GM19193 (cell line): Measurements from ENCODE around the gene CRIM1.

Experiments
- POLR2A ChIP-seq: IDR thresholded peaks from 4 replicates; pipeline ENCODE4 v1.6.1; 2011; ENCODE audit not compliant: insufficient read depth, insufficient read length; ENCODE audit errors: extremely low read depth

CRIM1 gene

DNA sequence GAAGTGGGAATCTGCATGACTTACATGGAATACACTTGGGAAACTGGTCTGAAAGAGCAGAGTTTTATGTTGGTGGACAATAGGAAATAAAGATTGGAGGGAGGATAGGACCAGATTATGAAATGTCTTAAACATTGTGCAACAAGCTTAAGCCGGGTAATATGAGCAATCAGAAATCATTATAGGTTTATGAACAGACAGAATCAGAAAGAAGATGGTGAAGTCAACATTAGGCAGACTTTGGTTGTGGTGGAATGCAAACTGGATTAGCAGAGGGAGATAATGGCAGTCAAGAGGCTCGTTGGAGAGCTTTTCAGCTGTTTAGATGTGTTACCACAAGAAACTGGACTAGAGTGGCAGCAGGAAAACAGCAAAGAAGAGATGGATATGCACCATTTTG lies 43.5 kb downstream of the CRIM1 start:
- no peak for TF ChIP-seq POLR2A

DNA sequence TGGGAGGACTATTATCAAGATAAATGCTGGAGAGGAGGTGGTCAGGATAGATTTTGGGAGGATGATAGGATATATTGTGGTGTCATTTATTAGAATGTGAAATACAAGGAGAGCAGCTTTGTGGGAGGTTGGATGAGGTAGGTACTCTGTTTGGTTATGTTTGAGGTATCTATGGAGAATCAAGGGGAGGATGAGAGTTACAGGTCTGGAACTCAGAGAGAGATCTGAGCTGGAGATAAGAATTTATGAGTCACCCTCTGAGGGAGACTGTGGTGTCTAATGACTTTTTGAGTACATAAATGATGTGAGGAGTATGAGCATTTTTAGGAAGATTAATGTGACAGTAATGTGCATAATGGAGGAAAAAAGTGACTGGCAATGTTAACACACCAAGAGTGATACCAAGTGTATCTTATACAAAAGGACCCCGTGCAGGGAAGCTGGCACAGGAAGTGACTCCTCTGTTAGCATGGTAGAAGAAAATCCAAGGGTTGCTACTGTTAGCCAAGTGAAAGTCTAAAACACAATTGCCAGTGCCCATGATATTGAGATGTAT lies 48.2 kb downstream of the CRIM1 start:
- TF ChIP-seq POLR2A = no peak

DNA sequence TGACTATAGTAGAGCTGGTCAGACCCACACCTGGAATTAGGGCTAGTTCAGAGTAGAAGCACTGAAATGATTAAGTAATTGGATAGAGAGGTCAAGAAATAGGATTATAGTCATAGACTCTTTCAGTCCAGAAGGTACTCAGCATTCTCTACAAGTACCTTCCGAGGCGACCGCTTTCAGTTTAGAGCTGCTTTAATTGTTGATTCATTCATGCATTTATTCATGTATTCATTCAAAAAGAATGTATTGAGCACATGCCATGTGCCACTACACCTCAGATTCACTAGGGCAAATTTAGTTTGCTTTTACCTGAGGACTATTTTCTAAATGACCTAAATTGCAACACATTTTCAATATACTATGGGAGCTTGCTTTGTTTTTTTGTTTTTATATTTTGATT lies 48.7 kb downstream of the CRIM1 start:
- TF ChIP-seq POLR2A = no peak

DNA sequence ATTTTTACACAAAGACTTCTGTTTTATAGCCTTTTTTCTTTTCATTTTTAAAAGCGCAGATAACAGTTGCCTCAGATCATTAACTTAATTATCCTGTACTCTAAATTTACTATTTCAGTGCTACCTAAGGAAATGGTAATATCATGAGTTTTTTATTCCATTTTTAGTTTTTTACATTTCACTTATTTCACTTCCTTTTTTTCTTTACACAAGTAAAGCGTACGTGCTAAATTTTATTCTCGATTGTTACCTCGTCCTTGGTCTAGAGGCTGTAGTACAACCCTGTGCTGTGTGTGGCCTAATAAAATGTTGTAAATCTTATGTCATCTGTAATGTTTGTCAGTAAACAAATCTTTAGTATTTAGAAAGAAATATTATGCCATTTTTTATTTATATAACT lies 49.2 kb downstream of the CRIM1 start:
- no peak for TF ChIP-seq POLR2A

DNA sequence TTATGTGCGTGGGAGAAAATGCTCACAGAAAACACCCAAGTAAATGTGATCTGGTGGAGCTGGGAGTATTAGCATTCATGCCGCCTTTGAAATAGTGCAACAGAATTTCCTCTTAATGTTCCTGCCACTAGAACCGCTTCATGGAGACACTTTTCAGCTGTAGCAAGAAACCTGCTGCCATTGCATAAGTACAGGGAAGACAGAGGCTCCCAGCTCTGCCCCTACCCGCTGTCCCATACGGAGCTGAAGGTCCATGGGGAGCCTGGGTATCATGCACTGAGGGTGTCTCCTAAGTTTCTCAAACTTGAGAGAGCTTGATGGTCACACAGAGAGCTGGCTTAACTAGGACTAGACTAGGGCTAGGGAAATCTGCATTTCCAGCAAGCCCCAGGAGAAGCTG lies 49.6 kb downstream of the CRIM1 start:
- TF ChIP-seq POLR2A = no peak

DNA sequence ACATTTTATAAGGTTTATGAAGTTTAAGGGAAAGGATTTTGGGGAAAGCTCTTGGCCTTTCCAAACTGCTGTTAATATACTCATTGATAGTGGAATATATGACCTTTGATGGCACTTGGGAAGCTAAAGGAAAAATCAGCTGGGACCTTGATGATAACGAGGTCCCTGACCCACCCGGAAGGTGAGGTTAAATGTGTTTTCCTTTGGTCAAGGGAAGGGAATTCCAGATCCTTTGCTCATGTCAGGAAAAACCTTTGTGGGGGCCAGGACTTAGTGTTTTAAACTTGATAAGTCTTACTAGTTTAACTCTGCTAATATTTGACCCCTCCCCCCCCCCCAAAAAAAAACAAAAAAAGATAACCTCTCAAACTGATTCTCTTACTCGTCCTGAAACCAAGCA lies 50.7 kb downstream of the CRIM1 start:
- TF ChIP-seq POLR2A = no peak

DNA sequence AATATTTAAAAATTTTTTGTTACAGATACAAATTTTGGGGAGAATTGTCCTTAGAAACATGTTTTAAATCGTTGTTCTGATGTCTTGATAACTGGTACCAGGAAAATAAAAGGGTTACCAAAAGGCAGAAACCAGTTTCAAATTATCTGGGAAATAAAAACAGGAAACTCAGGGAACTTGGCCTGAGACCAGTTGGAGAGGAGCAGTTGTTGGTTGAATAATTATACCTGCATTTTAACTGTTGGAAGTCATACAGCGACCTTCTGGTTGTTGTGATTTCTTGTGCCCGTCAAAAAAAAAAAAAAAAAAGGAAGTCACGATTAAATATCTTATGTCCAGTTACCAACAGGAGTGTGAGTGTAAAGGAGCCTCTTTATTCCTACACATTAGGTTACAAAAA lies 51.8 kb downstream of the CRIM1 start:
- no peak for TF ChIP-seq POLR2A

DNA sequence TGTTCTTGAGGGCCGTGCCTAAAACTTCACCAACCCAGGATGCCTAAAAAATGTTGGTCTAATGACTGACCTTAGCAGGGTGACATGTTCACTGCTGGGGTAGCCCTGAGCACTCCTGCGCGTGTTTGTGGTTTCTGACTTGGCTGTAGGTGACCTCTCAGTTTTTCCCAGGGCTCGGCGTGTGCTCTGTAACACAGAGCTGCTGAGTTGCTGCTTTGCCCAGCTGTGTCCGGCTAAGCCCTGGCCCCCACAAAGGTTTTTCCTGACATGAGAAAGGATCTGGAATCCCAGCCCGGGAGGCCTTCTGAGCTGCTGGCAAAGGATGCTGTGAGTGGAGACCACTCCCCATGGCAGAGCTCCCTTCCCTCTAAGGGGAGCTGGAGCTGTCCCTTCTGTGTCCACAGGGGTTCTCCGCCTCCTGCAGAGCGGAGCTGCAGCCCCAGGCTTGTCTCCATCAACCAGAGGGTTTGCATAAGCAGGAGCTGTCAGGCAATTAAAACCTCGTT lies 52.7 kb downstream of the CRIM1 start:
- no peak for TF ChIP-seq POLR2A

DNA sequence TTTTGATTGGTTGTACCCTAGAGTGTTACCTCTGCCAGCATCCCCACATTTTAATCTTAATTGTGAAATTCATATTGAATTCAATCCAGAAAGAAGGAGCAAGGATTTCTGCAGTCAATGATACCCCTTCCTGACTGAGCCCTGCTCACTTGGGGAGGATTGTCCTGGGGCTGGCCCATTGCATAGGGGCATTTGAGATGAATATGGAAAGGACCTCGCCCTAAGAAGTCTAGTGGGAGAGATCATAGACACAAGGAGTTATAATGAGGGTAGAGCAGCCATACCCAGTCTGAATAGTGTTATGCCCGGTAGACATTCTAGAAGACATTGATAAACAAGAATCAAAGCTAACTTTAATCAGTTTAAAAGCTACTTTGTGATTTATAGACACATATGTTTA lies 53.8 kb downstream of the CRIM1 start:
- no peak for TF ChIP-seq POLR2A

DNA sequence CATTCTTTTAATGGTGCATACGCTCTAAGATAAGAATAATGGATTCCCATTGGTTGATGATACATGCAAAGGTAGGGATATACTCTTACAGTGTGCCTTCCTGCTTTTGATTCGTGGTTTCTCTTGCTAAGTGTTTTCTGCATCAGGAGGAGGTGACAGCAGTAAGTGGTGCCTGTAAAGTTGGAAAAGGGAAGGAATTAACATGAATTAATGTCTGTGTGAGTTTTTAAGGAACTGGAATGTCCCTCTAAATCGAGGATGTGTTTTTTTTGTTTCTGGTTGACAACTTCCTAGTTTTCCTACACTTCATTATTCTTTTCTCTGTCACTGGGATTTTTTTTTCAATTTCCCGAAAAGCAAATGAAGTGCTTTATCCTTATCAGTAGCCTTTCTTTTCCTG lies 54.4 kb downstream of the CRIM1 start:
- no peak for TF ChIP-seq POLR2A

DNA sequence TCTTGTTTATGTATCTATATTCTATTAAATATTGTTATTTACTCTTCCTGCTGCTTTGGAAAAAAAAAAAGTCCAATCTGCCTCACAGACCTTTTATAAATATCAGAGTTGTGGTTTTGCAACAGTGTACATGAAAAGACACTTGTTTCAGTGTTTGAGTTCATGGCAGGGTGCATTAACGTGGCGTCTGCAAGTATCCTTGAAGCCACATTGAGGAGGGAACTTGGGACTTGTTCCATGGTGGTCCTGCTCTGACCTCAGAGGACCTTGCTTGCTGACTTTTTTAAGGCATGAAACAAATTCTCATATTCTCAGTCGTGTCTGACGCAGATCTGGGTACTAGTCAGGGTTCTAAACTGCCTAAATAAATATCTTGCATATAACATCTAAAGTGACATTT lies 55.1 kb downstream of the CRIM1 start:
- no peak for TF ChIP-seq POLR2A

DNA sequence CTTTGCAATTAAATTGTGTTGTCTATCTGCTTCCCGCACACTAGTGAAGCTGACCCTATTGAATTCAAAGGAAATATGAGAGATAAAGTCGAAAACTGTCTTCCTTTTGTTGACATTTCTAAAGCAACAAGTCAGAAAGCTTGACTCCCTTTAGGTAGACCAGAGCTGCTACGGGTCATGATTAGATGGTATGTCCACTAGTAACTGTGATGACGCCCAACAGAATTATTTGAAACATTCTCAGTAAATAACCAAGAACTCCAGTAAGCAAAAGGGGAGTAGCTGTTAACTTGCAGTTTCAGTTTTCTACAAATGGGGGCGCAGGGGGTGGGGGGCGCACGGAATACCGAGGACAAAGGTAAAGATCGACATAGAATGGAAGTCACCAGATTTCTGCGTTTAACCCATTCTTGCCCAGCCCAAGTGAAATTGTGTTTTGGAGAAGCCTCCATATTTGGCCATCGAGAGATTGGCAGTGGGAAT lies 56.4 kb downstream of the CRIM1 start:
- TF ChIP-seq POLR2A = no peak

DNA sequence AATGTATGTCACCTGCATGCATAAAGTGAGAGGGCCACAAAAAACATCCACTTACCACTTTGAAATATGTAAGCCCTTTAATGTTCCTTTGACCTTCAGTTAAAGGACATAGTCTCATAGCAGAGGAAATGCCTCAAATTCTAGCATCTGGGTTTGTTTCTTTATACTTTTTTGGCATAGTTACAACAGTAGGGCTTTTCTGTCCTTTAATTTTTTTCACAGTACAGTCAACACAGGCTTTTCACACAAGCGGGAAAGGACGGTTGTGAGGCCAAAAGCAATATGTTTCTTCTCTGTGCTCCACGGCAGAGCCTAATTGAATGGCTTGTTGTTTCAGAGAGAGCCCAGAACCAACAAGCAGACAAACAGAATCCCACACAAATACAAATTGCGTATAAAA lies 57.6 kb downstream of the CRIM1 start:
- TF ChIP-seq POLR2A = no peak

DNA sequence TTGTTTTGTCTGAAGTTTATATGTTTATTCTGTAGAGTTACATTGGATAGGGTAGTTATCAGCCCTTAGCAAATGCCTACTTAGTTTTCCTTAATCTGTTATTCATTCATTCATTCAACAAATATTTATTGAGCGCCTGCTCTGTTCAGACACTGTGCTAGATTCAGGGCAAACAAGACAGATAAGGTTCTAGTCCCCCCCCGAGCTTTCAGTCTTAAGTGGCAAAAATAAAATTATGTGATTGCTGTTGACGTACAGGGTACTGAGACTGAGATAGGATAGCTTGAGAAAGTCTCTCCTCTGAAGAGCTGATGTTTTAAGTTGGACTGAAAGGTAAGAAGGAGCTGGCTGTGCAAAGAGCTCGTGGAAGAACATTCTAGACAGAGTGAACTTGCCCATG lies 58.7 kb downstream of the CRIM1 start:
- TF ChIP-seq POLR2A = no peak

DNA sequence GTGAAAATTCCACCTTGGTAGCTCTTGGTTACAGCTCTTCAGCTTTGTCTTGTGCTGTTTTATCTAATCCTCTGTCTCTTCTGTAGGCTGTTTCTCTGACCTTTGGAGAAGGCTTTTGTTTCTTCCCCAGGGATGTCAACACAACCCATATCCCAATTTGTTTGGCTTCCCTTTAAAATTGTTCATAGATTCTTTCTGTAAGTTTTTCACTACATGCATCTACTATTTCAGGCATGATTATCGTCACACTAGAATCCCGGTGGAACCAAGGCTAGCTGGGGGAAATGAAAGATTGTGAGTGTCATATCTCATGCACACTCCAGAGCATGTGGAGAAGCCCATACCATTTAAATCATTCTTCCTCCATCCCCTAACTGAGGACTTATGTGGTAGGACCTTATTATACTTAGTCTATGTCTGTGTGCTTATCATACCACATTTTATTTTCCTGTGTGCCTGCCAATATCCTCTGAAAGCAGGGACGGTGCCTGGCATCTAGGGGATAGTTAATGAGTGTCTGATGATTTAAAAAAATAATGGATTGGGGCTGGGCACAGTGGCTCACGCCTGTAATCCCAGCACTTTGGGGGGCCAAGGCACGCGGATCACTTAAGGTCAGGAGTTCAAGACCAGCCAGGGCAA lies 59.9 kb downstream of the CRIM1 start:
- TF ChIP-seq POLR2A = no peak

DNA sequence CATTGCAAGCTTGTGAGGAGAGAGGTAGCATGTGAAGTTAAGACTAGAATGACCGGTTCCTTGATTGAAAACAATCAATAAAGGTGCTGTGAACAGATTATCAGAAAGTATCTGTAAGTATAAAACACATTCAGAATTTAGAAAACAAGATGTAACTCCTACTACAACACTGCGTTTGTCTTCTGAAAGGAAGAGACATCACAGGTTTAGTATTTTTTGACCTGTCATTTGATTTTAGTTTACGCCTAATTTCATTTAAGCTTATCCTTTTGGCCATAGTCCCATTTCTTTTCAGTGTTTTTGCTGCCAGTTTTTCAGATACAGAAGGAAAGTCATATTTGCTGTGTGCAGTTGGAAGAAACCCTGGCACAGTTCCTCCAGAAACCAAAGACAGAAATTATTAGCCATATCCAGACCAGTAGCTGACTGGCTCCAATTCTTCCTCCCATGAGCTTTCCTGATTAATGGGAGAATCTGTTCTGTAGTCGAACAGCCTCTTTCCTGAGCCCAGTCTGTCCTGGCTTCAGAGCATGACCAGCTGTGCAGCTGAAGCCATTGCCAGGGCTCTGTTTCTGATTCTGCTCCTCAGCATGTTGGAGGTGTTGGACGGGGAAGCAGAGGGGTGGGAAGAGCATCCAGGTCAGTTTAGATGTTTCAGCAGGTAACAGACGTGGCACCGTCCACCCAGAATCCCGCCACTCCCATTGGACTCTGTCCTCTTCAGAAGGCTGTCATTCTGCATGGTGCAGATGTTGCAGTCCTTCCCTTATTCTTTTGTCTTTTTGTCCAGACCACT lies 61.0 kb downstream of the CRIM1 start:
- TF ChIP-seq POLR2A = no peak
